Heart right ventricle (tissue), 16 donors: ENCODE measurements around the gene AQP12A. TPM values are rescaled to one million over a fixed set of nuclear protein-coding genes. Genes with fewer than 3 reads are reported as not detected.

Experiments used
- ATAC-seq, 8 donors: fragments of 200-7000 bp; cut with Tn5 transposase; one replicate each; pipeline ENCODE4 v1.9.1; 2020; ENCODE audit warnings: mild to moderate bottlenecking in 8 of 8, moderate library complexity in 8 of 8, moderate number of reproducible peaks in 1 of 8
- DNase-seq, 2 donors: peaks; one replicate each; pipeline ENCODE4 v3.0.0-alpha.2; 2020
- H3K27ac ChIP-seq, 10 donors: fragments of 200-600 bp; sonication (generic) in 2 of 10; one replicate each; pipeline versions ENCODE4 v1.5.0 to v1.8.0; 2020 to 2022; ENCODE audit warnings: mild to moderate bottlenecking in 3 of 10
- H3K27me3 ChIP-seq, 7 donors: fragments of 200-600 bp; one replicate each; pipeline ENCODE4 v1.8.0; 2021 to 2022; ENCODE audit warnings: mild to moderate bottlenecking in 2 of 7
- H3K36me3 ChIP-seq, 9 donors: fragments of 200-600 bp; sonication (generic) in 1 of 9; one replicate each; pipeline versions ENCODE4 v1.5.0 to v1.8.0; 2020 to 2022; ENCODE audit warnings: mild to moderate bottlenecking in 2 of 9
- H3K4me1 ChIP-seq, 9 donors: fragments of 200-600 bp; sonication (generic) in 1 of 9; one replicate each; pipeline versions ENCODE4 v1.5.0 to v1.8.0; 2020 to 2022; ENCODE audit warnings: mild to moderate bottlenecking in 4 of 9
- H3K4me3 ChIP-seq, 10 donors: fragments of 200-600 bp; sonication (generic) in 2 of 10; one replicate each; pipeline versions ENCODE4 v1.5.0 to v1.8.0; 2020 to 2022; ENCODE audit warnings: mild to moderate bottlenecking in 7 of 10, moderate library complexity in 2 of 10
- H3K9me3 ChIP-seq, 11 donors: fragments of 200-600 bp in 10 of 11; sonication (generic) in 2 of 11; one replicate each; pipeline versions ENCODE4 v1.5.0 to v1.8.0; 2013 to 2022; ENCODE audit warnings: mild to moderate bottlenecking in 2 of 11, control low read depth in 1 of 11, moderate library complexity in 1 of 11
- CTCF ChIP-seq, 9 donors: fragments of 200-600 bp; sonication (generic) in 2 of 9; IDR thresholded peaks; one replicate each; pipeline versions ENCODE4 v1.5.0 to v1.8.0; 2021 to 2022; ENCODE audit warnings: antibody characterized with exemption in 9 of 9, mild to moderate bottlenecking in 5 of 9, moderate library complexity in 1 of 9
- WGBS, 2 donors: extraction: QIAGEN DNeasy Blood & Tissue Kit; methylation state at CpG; one replicate each; pipeline ENCODE4 v1.1.7; 2013; ENCODE audit warnings: inconsistent platforms in 1 of 2; 5-methylcytosine and 5-hydroxymethylcytosine counted together
- intact Hi-C, 10 donors: fragments of 100-400 bp; cut with DNase I; formaldehyde crosslinking; loops; one replicate each; pipeline versions ENCODE4 v1.11.1 to v1.14.2; 2022
- polyA plus RNA-seq, 2 donors: library from polyadenylated mRNA; stranded (reverse); fragments of 200-250 nt; gene quantifications; one replicate each; pipeline ENCODE4 v1.2.3, GENCODE V29; 2013
- total RNA-seq, 10 donors: library from RNA; stranded (reverse); fragmentation: NEBNext Ultra II Directional in 3 of 10; extraction: Animal tissue kit (Norgen Biotek cat#: 25700) in 3 of 10; gene quantifications; one replicate each; pipeline versions ENCODE4 v1.2.1 to v1.2.4, GENCODE V29; 2021 to 2023
- donor health status: Arrhythmogenic right ventricular cardiomyopathy.
- donor health status: ischemic (EF 13 %, LVEDD 7.1; RV severe dilation, severe dysfunction).
- donor health status: healthy with polysubstance abuse.
- donor health status: DM: no; HTN: yes; CAD: no.
- donor health status: DM: no; HTN: no; CAD: no.
- donor health status: ischemic (EF 25% LVEDD 6.9; RV normal size, moderate dysfunction).
- donor health status: ischemic (EF 25% LVEDD 5.7; RV mildly dilated, moderate dysfunction).
- donor health status: healthy.
- donor health status: DM: yes; HTN: yes; CAD: no.
- donor health status: Ischemic cardiomyopathy.
- donor health status: ischemic (EF 35%, LVEDD 5.7; RV mildly dilated, moderate dysfunction).
- donor health status: nonischemic (EF 11% LVEDD 7.7; RV severe dilation, severe dysfunction).
- donor health status: DM: yes; HTN: yes; CAD: no.
- donor health status: PGD.
- donor health status: ischemic (EF 29% LVEDD 5.4; RV normal size, mild dysfunction).
- donor health status: nonischemic (EF 23%, LVEDD 6.1; RV moderate dilation, normal function).

AQP12A gene
- total and polyA plus RNA-seq, 12 donors = not detected

- WGBS, 2 donors = 79 to 87% methylated on average over 17 to 18 of the region's 18 CpGs
- H3K36me3 ChIP-seq = no peaks in the 10 kb centered on the region
- TF ChIP-seq CTCF (IDR thresholded peaks at IDR 0.05) = no peak
- no peak overlapping the region for H3K27ac ChIP-seq
- peaks cover 0 to 59% (median 0%) of the 10 kb centered on the region in 7 donors for H3K27me3 ChIP-seq
- no peaks in the 10 kb centered on the region for H3K4me1 ChIP-seq
- ATAC-seq (no peak), DNase-seq (no peak)
- no peaks in the 10 kb centered on the region for H3K9me3 ChIP-seq
- intact Hi-C loops = loop anchor here in 1 of 10 donors (10.0 kb wide), 1 partner anchor 212 kb away; no protein-coding TSS in a partner anchor
- no peak overlapping the region for H3K4me3 ChIP-seq
These were observed 25.5 kb downstream of the AQP12A start for GRCh38 chr2:240717181-240717641.

- WGBS, 2 donors = 86 to 89% methylated on average over 31 of the region's 31 CpGs
- peaks cover 0 to 61% (median 0%) of the 10 kb centered on the region in 7 donors for H3K27me3 ChIP-seq
- no peaks in the 10 kb centered on the region for H3K4me1 ChIP-seq
- DNase-seq (no peak), ATAC-seq (no peak)
- intact Hi-C loops = loop anchor here in 1 of 10 donors (10.0 kb wide), 1 partner anchor 213 kb away; no protein-coding TSS in a partner anchor
- no peak overlapping the region for H3K4me3 ChIP-seq
- no peaks in the 10 kb centered on the region for H3K36me3 ChIP-seq
- H3K9me3 ChIP-seq = no peaks in the 10 kb centered on the region
- H3K27ac ChIP-seq = no peak overlapping the region
- no peak for TF ChIP-seq CTCF (IDR thresholded peaks at IDR 0.05)
These were observed 26.3 kb downstream of the AQP12A start for GRCh38 chr2:240717681-240718581.

GRCh38 chr2:240718896-240719490 lies 27.3 kb downstream of the AQP12A start:
- no peak overlapping the region for H3K4me3 ChIP-seq
- no peak for DNase-seq
- TF ChIP-seq CTCF (IDR thresholded peaks at IDR 0.05) = no peak
- no peaks in the 10 kb centered on the region for H3K9me3 ChIP-seq
- H3K27ac ChIP-seq = no peak overlapping the region
- H3K36me3 ChIP-seq = no peaks in the 10 kb centered on the region
- ATAC-seq = no peak
- 91 to 92% methylated on average over 25 of the region's 25 CpGs for WGBS, 2 donors
- no peaks in the 10 kb centered on the region for H3K4me1 ChIP-seq
- peaks cover 0 to 59% (median 0%) of the 10 kb centered on the region in 7 donors for H3K27me3 ChIP-seq
- intact Hi-C loops = loop anchor here in 1 of 10 donors (10.0 kb wide), 1 partner anchor 214 kb away; no protein-coding TSS in a partner anchor
